ENCODE results near the gene LCN6.

- peak in 1 of 2 donors; percentile 79 for TF ChIP-seq POLR2A (IDR thresholded peaks at IDR 0.05)
- TF ChIP-seq, protein P1, sequence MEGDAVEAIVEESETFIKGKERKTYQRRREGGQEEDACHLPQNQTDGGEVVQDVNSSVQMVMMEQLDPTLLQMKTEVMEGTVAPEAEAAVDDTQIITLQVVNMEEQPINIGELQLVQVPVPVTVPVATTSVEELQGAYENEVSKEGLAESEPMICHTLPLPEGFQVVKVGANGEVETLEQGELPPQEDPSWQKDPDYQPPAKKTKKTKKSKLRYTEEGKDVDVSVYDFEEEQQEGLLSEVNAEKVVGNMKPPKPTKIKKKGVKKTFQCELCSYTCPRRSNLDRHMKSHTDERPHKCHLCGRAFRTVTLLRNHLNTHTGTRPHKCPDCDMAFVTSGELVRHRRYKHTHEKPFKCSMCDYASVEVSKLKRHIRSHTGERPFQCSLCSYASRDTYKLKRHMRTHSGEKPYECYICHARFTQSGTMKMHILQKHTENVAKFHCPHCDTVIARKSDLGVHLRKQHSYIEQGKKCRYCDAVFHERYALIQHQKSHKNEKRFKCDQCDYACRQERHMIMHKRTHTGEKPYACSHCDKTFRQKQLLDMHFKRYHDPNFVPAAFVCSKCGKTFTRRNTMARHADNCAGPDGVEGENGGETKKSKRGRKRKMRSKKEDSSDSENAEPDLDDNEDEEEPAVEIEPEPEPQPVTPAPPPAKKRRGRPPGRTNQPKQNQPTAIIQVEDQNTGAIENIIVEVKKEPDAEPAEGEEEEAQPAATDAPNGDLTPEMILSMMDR (IDR thresholded peaks at IDR 0.05) = no peak
Observed at GRCh38 chr9:136790640-136791515, 42.6 kb upstream of the LCN6 start, which contains the start of gene TMEM141.
